Measurements from ENCODE around the gene ITGAL.
"Not testable (repeated sequence)": the region's sequence is repeated elsewhere in the genome, so short reads cannot be mapped to it uniquely, and the experiment has no call there.

Gene ITGAL

GRCh38 chr16:30539000-30539964 lies 66.7 kb downstream of the ITGAL start:
- no peak for TF ChIP-seq ZFX (IDR thresholded peaks at IDR 0.05)
- TF ChIP-seq CTCF (conservative IDR thresholded peaks at IDR 0.05): no peak
- no peak overlapping the region for H3K27ac ChIP-seq

GRCh38 chr16:30539986-30540526 lies 67.5 kb downstream of the ITGAL start:
- H3K27ac ChIP-seq: not testable (repeated sequence)

- not testable (repeated sequence) for H3K27ac ChIP-seq
Measured at GRCh38 chr16:30540916-30541464, 68.4 kb downstream of the ITGAL start.

- no peak overlapping the region for H3K27ac ChIP-seq
- TF ChIP-seq CTCF (conservative IDR thresholded peaks at IDR 0.05) (no peak), ZFX (IDR thresholded peaks at IDR 0.05) (no peak)
Measured at GRCh38 chr16:30541502-30542329, 69.2 kb downstream of the ITGAL start.

GRCh38 chr16:30543067-30543466 lies 70.5 kb downstream of the ITGAL start:
- TF ChIP-seq ZFX (IDR thresholded peaks at IDR 0.05) (no peak), CTCF (conservative IDR thresholded peaks at IDR 0.05) (no peak)
- H3K27ac ChIP-seq: no peak overlapping the region

- no peak overlapping the region for H3K27ac ChIP-seq
- no peak for TF ChIP-seq ZFX (IDR thresholded peaks at IDR 0.05)
- no peak for TF ChIP-seq CTCF (conservative IDR thresholded peaks at IDR 0.05)
Measured at GRCh38 chr16:30546115-30546514, 73.6 kb downstream of the ITGAL start.

GRCh38 chr16:30548416-30549253 lies 76.1 kb downstream of the ITGAL start:
- H3K27ac ChIP-seq: no peak overlapping the region
- no peak for TF ChIP-seq ZFX (IDR thresholded peaks at IDR 0.05)
- TF ChIP-seq CTCF (conservative IDR thresholded peaks at IDR 0.05): no peak
